DOHH2 (cell line): ENCODE data around the gene HCFC1R1.

Source experiments
- H3F3A ChIP-seq: fragments of 200-600 bp; sonication (generic), shearing (Covaris generic); 2 replicates; pipeline ENCODE4 v1.6.0; 2016; ENCODE audit warnings: antibody characterized with exemption, mild to moderate bottlenecking; ENCODE audit not compliant: control insufficient read depth, insufficient read depth
- H3K27ac ChIP-seq: fragments of 200-600 bp; sonication (generic); 2 replicates; pipeline ENCODE4 v1.5.1; 2014; ENCODE audit warnings: low read depth, mild to moderate bottlenecking, low read length, moderate library complexity
- H3K27me3 ChIP-seq: fragments of 200-600 bp; sonication (generic); 2 replicates; pipeline ENCODE4 v1.6.1; 2014; ENCODE audit warnings: mild to moderate bottlenecking, low read length, mixed read lengths; ENCODE audit not compliant: control insufficient read depth
- H3K36me3 ChIP-seq: fragments of 200-600 bp; sonication (generic); 2 replicates; pipeline ENCODE4 v1.6.1; 2014; ENCODE audit warnings: mild to moderate bottlenecking, low read length, moderate library complexity, mixed read lengths; ENCODE audit not compliant: control insufficient read depth
- H3K4me1 ChIP-seq: fragments of 200-600 bp; sonication (generic); 2 replicates; pipeline ENCODE4 v1.6.1; 2014; ENCODE audit warnings: mild to moderate bottlenecking, low read length, mixed read lengths; ENCODE audit not compliant: control insufficient read depth
- H3K4me2 ChIP-seq: fragments of 200-600 bp; sonication (generic); 2 replicates; pipeline ENCODE4 v1.6.0; 2014; ENCODE audit warnings: mild to moderate bottlenecking, low read length, moderate library complexity
- H3K4me3 ChIP-seq: fragments of 200-600 bp; sonication (generic); 2 replicates; pipeline ENCODE4 v1.5.1; 2014; ENCODE audit warnings: mild to moderate bottlenecking, low read length, mixed read lengths
- H3K79me2 ChIP-seq: fragments of 200-600 bp; sonication (generic); 2 replicates; pipeline ENCODE4 v1.6.1; 2014; ENCODE audit warnings: mild to moderate bottlenecking, low read length, mixed read lengths; ENCODE audit not compliant: control insufficient read depth
- H3K9me2 ChIP-seq: fragments of 200-600 bp; sonication (generic); replicated peaks from 2 replicates; pipeline ENCODE4 v1.6.1; 2014; ENCODE audit warnings: mild to moderate bottlenecking, low read length, mixed read lengths; ENCODE audit not compliant: control insufficient read depth
- H3K9me3 ChIP-seq: fragments of 200-600 bp; sonication (generic); 2 replicates; pipeline ENCODE4 v1.6.1; 2014; ENCODE audit warnings: antibody characterized with exemption, low read length, mixed read lengths; ENCODE audit not compliant: control insufficient read depth, insufficient read depth
- H4K20me1 ChIP-seq: fragments of 200-600 bp; sonication (generic); 2 replicates; pipeline ENCODE4 v1.6.0; 2014; ENCODE audit warnings: low read depth, mild to moderate bottlenecking, antibody characterized with exemption, low read length, moderate library complexity; ENCODE audit not compliant: control insufficient read depth, insufficient read depth
- CTCF ChIP-seq: fragments of 200-600 bp; sonication (generic); IDR thresholded peaks from one replicate; pipeline ENCODE4 v1.5.1; 2014; ENCODE audit warnings: antibody characterized with exemption, mild to moderate bottlenecking, low read depth, low read length; ENCODE audit not compliant: poor library complexity, severe bottlenecking
- EZH2phosphoT487 ChIP-seq: fragments of 200-600 bp; sonication (generic); IDR thresholded peaks from 2 replicates; pipeline ENCODE4 v1.6.1; 2017; ENCODE audit warnings: borderline replicate concordance, mild to moderate bottlenecking, antibody characterized with exemption, low read length, moderate library complexity, mixed read lengths

Gene HCFC1R1

GRCh38 chr16:2981177-2981898 is 42.4 kb downstream of the HCFC1R1 start:
- Histone ChIP-seq H3K4me1 (peaks cover 50% of the 10 kb centered on the region), H3K27me3 (peaks cover 4% of the 10 kb centered on the region; the same call in 1 of the 2 replicates), H3F3A (peaks cover 6% of the 10 kb centered on the region), H3K4me3 (peak overlapping the region; percentile 99), H3K36me3 (peaks cover 36% of the 10 kb centered on the region), H3K79me2 (peaks cover 48% of the 10 kb centered on the region), H3K4me2 (peak overlapping the region; percentile 97), H4K20me1 (peaks cover 6% of the 10 kb centered on the region; the same call in 1 of the 2 replicates), H3K9me3 (no peaks in the 10 kb centered on the region), H3K27ac (peak overlapping the region; percentile 74), H3K9me2 (no peaks in the 10 kb centered on the region)
- TF ChIP-seq CTCF, result no peak
- no peak for TF ChIP-seq EZH2phosphoT487

GRCh38 chr16:2980227-2981176 is 43.2 kb downstream of the HCFC1R1 start, which contains the start of gene PKMYT1:
PKMYT1 (minus strand) TSS chr16:2980446; CDS start chr16:2979657, 789 bp downstream.
- Histone ChIP-seq H3K4me1 (peaks cover 50% of the 10 kb centered on the region), H3K79me2 (peaks cover 56% of the 10 kb centered on the region), H3K4me2 (peak within 1 kb of the TSS; percentile 97), H3K9me3 (no peaks in the 10 kb centered on the region), H3K4me3 (peak within 1 kb of the TSS; percentile 99), H3F3A (peaks cover 6% of the 10 kb centered on the region), H3K9me2 (no peaks in the 10 kb centered on the region), H3K36me3 (peaks cover 44% of the 10 kb centered on the region), H3K27ac (peak within 1 kb of the TSS; percentile 74), H4K20me1 (peaks cover 6% of the 10 kb centered on the region; the same call in 1 of the 2 replicates), H3K27me3 (peaks cover under 1% of the 10 kb centered on the region; the same call in 1 of the 2 replicates)
- TF ChIP-seq CTCF, result no peak
- no peak for TF ChIP-seq EZH2phosphoT487

GRCh38 chr16:2979669-2980226 is 44.0 kb downstream of the HCFC1R1 start:
- H3K27me3 ChIP-seq, result no peaks in the 10 kb centered on the region
- H3F3A ChIP-seq, result peaks cover 6% of the 10 kb centered on the region
- H3K27ac ChIP-seq, result peak overlapping the region; percentile 74
- no peak for TF ChIP-seq CTCF
- no peak for TF ChIP-seq EZH2phosphoT487
- H3K4me3 ChIP-seq, result peak overlapping the region; percentile 99
- peaks cover 52% of the 10 kb centered on the region for H3K36me3 ChIP-seq
- no peaks in the 10 kb centered on the region for H3K9me2 ChIP-seq
- peaks cover 6% of the 10 kb centered on the region; the same call in 1 of the 2 replicates for H4K20me1 ChIP-seq
- H3K9me3 ChIP-seq, result no peaks in the 10 kb centered on the region
- H3K4me2 ChIP-seq, result peak overlapping the region; percentile 97
- H3K79me2 ChIP-seq, result peaks cover 63% of the 10 kb centered on the region
- peaks cover 50% of the 10 kb centered on the region for H3K4me1 ChIP-seq
